ENCODE data around the gene ROR2.

GRCh38 chr9:91896513-91897121 lies 53.4 kb downstream of the ROR2 start:
- no peak for TF ChIP-seq POLR2A (IDR thresholded peaks at IDR 0.05)
- TF ChIP-seq CTCF (IDR thresholded peaks at IDR 0.05) = no peak

All from uterus (tissue), 2 donors.